NCI-H146 treated with DMSO at 0.1 percent for 48 hours (cell line): Measurements from ENCODE around the gene PRKG1.
"Not testable (repeated sequence)": the region's sequence is repeated elsewhere in the genome, so short reads cannot be mapped to it uniquely, and the experiment has no call there.

Experiments used
- DNase-seq: peaks from one replicate; lab custom pipeline; 2025; ENCODE audit not compliant: unreplicated experiment; lab: John Stamatoyannopoulos, UW

Gene PRKG1

DNA sequence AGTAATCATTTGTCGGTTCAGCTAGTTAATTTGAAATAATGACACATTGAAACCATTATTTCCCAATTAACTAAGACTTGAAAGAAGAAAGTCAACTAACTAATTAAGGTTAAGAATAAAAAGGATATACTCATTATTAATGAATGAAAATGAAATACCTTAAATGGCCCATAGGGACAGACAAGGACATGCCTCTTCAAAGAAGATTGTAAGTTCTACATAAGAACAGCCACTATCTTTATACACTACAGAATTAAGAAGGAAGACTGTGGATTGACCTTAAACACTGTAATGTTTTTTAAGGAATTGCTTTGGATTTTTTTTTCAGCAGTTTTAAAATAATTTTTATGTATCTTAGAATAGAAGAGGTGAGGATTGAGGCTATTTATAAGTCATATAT, 564.5 kb downstream of the PRKG1 start:
- no peak for DNase-seq

DNA sequence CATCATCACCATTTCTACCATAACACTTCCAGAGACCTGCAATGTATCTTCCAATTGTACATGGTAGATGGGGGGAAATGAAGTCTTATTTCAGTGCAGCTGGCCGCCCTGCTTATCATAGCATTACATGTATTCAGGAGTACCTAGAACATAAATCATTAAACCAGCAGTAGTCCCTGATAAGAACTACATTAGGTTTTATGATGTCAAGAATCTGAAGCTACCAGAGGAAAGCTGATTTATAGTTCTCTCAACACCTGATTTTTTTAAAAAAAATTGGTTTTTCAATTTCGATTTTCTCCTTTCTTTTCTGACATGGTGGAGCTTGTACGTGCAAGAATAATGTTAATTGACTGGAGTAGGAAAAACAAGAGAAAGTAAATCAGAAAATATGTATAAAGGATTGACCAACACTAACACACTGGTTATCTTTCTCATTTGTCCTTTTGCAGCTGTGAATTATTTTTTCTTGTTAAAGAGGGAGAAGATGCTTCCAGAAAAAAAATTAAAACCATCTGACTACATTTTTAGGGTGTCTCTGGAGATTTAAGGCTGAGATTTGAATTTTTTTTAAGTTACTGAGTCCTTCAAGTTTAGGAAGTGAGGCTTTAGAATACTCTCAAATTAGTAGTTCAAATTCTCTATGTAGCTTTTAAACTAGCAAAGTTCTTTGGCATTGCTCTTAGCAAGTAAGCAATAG, 566.0 kb downstream of the PRKG1 start:
- no peak for DNase-seq

DNA sequence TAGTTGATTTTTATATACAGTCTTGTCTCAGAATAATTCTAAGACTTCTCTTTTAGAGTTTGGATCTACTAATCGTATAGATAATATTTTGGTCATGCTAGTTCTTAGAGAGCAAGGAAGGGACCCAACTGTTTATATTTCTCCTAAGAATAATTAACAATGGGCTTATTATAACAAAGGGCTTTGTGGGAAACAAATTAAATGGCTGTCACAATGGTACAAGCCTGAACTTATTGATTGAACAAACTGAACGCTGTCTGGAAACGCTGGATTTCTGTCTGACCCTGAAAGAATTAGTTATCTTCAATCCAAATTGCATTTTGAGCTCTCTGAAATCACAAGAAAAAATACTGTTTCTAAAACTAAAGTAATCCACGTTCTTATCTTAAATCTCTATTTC, 568.3 kb downstream of the PRKG1 start:
- DNase-seq = no peak

DNA sequence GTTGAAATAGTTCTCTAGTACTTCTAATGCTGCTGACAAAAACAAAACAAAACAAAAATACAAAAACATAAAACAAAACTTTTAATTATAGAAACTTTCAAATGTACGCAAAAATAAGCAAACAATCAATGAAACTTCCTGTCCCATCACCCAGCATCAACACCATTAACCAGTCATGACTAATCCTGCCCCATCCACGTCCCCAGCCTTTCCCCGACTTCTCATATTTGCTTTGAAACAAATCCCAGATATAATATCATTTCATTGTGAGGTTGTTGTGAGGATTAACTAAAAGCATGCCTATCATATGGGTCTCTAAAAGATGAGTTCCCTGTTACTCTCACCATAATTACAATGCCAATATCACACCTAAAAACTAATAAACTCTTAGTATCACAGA, 569.4 kb downstream of the PRKG1 start:
- DNase-seq = no peak

DNA sequence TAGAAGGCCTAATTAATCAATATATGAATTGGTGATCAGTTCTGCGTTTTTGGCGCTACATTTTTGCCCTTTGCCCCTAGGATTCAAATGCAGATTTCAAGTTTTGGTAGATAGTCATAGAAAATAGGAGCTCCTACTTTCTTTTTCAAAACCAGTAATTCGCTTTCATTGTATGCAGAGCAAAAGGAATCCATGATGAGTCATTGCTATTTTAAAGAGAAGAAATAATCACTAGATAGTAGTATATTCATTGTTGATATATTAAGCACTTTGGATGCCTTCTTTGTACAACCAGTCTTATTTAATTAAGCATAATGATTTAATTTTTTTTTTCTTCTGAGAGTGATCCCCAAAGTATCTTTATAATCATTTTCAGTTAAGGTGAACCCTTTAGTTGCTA, 574.8 kb downstream of the PRKG1 start:
- no peak for DNase-seq

DNA sequence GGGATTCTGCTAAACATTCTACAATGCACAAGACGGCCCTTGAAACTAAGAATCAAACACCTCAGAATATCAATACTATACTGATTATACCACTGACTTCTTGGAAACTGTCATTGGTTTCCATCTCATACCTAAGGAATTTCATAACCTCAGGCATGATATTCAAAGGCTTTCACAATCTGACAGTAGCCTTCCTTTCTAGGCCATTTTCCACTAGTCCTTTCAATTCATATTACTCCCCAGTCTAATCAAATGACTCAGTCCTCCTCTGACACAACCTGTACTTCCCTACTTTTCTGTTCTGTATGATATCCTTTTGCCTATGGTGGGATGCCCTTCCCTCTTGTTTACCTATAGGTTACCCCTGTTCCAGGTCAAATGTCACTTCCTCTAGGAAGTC, 576.8 kb downstream of the PRKG1 start:
- DNase-seq = no peak

DNA sequence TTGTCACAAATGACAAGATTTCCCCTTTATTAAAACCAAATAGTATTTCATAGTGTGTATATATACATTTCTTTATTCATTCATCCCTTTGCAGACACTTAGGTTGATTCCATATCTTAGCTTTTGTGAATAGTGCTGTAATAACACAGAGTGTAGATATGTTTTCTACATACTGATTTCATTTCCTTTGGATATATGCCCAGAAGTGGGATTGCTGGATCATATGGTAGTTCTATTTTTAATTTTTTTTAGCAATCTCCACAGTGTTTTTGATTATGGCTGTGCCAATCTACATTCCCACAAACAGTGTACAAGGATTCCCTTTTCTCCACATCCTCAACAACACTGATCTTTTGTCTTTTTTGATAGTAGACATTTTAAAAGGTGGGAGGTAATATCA, 578.7 kb downstream of the PRKG1 start:
- DNase-seq = no peak

DNA sequence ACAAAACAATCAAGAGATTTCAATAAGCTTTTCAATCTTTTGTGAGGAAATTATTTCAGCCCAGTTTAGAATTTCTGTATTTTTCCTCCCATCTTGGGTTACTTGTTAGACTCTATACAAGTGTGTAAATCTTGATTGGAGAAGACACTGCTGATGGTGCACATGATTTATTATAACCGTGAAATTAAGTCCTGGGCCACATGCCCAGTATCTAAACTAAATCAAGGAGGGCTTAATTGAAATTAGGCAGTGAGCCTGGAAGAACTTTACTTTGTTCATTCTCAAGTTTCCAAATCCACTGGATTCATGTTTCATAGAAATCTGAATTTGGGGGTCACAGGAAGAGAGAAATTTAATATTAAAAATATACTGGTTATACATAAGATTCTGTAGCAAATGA, 580.6 kb downstream of the PRKG1 start:
- no peak for DNase-seq

DNA sequence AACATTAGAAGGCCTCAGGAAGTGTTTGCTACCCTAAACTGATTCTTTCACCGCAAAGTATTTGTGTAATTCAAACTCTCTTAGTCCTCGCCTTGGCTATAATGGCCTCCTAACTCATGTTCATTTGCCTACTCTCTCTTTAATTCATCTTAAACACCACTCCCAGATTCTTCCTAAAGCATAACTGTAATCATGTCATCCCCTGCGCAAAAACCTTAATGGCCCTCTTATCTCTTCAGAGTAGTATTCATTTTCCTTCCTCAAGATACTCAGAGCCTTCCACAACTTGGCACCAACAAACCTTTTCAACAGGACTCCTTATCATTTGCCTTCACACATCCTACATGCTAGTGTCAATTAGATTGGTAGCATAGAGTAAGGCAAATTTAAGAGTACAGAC, 582.2 kb downstream of the PRKG1 start:
- DNase-seq = no peak

DNA sequence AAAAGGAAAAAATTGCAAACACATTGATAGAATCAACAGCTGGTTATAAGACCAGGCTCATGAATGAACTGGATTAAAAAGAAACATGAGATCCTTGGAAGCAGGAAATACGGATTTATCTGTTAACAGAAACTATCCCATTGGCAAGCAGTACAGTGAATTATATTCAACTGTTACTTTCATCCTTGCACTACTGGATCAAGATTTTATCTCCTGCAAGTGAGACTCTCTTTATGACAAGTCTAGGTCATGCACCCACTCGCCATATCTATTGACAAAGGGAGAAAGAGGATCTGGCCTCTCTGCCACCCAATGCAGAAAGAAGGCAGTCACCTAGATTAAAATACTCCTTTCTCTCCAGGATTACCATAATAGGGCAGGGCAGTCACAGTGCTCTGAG, 583.7 kb downstream of the PRKG1 start:
- no peak for DNase-seq

DNA sequence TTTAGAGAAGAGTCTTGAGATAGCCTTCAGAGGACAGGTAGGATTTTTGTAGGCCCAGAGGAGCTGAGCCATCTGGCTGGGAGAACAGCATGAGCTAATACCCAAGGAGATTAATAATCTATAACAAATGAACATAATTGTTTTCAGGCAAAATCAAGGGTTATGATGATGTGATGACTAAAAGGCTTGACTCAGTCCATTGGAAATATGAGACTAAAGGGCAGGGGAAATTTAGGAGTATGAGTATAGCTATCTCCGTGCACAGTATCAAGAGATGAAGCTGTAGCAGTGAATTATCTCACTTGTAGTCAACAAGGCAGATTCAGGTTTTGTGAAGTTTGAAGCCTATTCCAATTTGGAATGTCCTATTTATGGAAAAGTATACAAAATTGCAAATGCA, 585.1 kb downstream of the PRKG1 start:
- no peak for DNase-seq

DNA sequence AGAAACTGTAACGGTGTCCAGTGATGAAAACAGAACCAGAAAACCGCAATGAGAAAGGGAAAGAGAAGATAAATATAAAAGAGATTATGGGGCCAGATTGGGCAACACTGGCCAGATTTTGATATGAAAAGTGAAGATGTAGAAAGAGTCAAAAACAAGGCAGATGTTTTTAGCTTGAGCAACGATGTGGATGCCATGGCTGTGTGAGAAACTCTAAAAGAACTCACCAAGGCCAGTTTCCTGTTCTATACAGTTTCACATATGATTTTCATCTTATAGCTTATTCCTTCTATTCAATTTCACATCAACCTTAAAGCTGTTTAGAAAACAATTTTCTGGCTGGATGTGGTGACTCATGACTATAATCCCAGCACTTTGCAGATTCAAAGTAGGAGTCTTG, 588.8 kb downstream of the PRKG1 start:
- no peak for DNase-seq

DNA sequence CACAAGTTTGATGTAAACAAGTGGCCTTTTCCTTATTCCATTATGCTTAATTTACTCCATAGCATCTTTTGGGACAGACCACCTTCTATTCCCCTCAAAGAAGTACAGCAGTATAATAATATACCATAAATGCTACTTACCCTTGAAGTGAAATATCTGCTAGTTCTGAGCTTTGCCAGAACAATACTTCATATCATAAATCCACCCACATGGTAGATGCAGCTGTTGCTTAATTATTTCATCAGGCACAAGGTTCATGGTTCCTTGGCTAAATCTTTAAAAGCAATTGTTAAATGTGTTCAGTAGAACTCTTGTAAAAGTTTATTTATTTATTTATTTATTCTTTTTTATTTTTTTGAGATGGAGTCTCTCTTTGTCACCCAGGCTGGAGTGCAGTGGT, 592.2 kb downstream of the PRKG1 start:
- DNase-seq = no peak

DNA sequence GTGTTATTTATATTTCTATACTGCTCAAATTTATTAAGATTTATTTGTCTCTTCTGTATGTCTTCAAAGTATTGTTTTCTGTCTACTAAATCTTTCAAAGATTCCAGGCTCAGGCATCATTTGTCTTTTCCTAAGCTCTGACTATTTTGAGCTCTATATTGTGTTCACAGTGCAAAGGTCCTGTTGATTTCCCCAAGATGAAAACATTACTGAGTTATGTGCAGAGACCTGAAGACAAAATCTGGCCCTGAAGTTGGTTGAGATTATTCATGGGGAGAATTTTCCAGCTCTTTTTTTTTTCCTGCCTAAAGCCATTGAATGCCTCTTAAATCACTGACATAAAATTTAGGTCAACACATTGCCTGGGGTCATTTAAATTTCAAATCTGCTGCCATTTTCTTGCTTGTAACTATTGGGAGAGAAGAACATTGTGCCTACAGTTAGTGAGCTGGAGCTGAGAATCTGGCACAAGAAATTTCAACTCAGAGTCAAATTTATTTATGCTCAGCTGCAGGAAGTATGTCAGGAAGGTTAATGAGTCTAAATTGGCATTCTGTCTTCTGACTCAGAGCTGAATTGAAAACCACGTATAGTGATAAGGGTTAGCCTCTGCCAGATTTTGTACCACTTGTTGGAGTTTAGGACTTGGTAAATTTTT, 593.5 kb downstream of the PRKG1 start:
- no peak for DNase-seq

DNA sequence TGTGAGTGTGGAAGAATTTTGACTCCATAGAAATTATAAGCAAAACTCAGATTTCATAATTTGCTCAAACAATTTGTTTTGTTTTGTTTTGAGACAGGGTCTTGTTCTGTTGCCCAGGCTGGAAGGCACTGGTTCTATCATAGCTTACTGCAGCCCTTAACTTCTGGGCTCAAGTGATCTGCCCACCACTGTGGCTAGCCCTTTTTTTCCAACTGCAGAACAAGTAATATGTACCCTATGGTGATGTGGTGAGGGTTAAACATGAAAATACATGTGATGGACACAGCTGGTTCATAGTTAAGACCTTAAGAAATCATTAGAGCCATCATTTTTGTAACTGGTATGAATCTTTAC, 594.0 kb downstream of the PRKG1 start:
- no peak for DNase-seq

DNA sequence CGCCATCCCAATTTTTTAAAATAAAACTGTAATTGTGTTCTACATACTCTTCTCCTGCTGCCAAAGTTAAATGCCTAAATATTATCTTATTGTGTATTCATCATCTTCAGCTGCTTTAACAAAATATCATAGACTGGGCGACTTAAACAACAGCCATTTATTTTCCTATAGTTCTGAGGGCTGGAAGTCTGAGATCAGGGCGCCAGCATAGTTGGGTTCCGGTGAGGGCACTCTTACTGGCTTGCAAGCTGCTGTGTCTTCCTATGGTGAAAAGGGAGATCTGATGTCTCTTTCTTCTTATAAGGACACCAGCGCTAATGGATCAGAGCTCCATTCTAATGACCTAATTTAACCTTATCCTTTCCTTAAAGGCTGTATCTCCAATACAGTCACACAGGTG, 594.8 kb downstream of the PRKG1 start:
- DNase-seq = no peak

DNA sequence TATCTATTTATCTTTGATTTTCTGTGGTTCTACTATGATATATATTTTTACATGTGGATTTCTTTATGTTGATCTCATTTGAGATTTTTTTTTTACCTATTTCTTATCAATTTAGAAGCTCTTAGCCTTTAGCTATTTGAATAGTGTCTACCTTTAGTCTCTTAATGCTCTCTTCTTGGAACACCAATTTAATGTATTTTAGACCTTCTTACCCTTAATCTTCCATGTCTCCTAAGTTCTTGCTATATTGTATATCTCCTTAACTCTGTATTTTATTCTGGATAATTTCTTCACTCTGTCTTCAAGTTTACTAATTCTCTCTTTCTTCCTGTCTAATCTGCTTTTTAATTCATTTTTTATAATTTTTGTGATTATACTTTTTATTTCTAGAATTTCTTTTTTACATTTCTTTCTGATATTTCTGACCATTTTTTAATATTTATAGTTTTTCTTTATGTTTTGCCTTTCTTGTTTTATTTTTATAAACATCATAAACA, 597.8 kb downstream of the PRKG1 start:
- DNase-seq = no peak

DNA sequence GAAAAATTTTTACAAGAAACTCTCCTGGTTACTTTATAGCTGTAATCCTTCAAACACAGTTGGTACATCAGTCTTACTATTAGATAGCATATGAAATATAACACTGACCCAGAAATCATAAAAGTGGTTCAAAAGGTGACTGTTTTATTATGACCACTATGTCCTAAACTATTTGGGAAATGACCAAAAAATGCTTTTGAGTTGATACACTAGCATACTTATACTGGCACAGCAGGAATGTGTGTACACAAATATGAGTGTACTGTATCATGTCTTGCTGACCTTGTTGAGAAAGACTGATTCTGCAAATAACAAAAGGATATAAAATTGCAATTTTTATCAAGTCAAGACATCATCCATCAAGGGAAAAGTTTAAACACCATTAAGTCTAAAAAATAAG, 600.8 kb downstream of the PRKG1 start:
- DNase-seq = no peak

DNA sequence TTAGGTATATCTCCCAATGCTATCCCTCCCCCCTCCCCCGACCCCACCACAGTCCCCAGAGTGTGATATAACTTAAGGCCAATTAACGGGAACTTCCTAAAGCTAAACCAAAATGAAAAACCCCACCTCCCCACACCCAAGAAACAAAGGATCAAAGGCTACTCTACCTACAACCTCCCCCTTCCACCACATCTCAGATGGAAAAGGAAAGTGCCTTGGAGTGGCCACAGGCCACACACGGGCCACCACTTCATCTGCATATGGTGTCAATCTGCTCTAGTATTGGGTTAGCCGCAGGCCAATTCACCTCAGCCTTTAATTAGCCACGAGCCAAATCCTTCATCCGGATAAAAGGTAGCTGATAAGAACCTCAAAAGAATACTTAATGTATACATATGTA, 605.6 kb downstream of the PRKG1 start:
- DNase-seq = no peak

DNA sequence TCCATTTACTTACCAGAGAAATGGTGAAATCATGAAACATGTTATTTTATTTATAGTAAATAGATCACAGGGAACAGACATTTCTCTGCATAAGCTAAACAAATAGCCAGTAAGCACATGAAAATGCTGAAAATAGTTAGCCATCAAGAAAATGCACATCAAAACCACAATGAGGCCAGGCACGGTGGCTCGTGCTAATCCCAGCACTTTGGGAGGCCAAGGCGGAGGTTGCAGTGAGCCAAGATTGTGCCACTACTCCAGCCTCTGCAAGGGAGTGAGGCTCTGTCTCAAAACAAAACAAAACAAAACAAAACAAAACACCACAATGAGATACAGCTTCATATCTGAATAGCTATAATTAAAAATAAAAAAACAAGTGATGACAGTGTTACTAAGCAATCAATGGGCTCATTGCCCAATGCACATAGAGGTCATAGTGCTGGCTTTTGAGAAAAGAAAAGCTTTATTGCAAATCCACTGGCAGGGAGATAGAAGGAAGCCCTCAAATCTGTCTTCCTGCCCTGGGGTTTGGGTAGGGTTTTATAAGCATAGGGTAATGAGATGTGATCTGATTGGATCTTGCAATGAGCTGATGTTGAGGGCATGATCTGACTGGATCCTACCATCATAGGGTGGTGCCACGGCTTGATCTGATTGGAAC, 608.9 kb downstream of the PRKG1 start:
- DNase-seq = no peak

DNA sequence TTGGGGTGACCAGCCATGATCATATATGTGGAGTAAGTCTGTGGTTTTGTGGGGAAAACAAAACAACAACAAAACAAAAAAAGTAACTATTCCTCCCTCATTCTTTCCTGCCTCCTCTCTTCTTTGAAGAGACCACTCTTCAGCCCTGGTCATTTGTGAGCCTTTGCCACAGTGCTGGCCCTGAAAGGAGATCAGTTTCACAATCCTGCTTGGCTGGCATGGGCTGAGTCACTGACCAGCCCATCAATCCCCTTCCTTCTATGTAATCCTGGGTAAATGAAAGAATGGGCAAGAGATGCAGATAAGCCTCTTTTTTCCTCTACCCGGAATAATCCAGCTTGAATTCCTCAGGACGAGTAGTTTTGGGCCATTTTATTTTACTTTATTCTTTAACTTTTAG, 611.5 kb downstream of the PRKG1 start:
- DNase-seq = no peak

DNA sequence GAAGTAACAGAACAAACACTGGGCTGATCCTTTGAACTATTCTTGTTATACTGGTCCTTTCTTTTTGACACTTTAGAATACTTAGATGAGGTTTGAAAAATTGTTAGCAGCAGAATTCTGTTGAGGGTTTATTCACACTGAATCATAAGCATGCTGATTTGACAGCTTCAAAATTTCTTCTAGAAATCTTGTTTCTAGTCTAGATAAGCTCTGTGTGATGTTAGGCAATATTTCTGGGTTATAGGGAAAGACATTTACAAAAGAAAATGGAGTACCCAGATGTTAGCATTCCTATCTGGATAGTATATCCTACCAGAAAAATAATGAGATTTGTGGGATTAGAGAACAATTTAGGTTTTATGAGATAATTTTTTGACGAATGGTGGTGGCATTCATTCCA, 613.0 kb downstream of the PRKG1 start:
- no peak for DNase-seq

DNA sequence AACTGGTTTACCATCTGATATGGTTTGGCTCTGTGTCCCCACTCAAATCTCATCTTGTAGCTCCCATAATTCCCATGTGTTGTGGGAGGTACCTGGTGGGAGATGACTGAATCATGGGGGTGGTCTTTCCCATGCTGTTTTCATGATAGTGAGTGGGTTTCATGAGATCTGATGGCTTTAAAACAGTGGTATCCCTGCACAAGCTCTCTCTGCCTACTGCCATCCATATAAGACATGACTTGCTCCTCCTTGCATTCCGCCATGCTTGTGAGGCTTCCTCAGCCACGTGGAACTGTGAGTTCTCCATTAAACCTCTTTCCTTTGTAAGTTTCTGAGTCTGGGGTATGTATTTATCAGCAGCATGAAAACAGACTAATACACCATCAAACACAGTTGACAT, 614.5 kb downstream of the PRKG1 start:
- DNase-seq = not testable (repeated sequence)
